K562 (cell line): ENCODE results near the gene SND1. TPM values are rescaled to one million over a fixed set of nuclear protein-coding genes. Genes with fewer than 3 reads are reported as not detected.
A peak's percentile ranks its signal among the peaks of the same experiment; 100 is the strongest.

ENCODE experiments used
- ATAC-seq: fragments of 200-7000 bp; cut with Tn5 transposase; 3 replicates; pipeline ENCODE4 v1.9.1; 2020; ENCODE audit warnings: moderate library complexity
- BruUV-seq: library from RNA; stranded (reverse); fragments of 400-500 nt; replicated peaks from 2 replicates; lab custom pipeline; 2021; lab: Mats Ljungman, UMichigan
- CTCF ChIA-PET: fragments of 300-600 bp; formaldehyde crosslinking; extraction: SDS; loops from one replicate; lab custom pipeline; 2021; ENCODE audit warnings: low intra/inter-chr PET ratio; lab: Yijun Ruan, JAX
- POLR2A ChIA-PET: fragments of 300-600, 350-650 bp; sonication (Branson Sonifier 250); formaldehyde crosslinking; extraction: SDS; loops from one replicate; lab custom pipeline; 2021; ENCODE audit warnings: antibody characterized with exemption, inconsistent platforms; lab: Yijun Ruan, JAX
- DNase-seq, 4 experiments: peaks; one replicate each; pipeline versions ENCODE4 v3.0.0 to v3.0.0-alpha.2; 2011 to 2018; ENCODE audit warnings: low spot score in 3 of 4, mixed read lengths in 3 of 4; ENCODE audit errors: extremely low read depth in 1 of 4
- FAIRE-seq: peaks from 2 replicates; lab custom pipeline; 2011; peaks lifted over from hg19 to GRCh38; lab: Jason Lieb, UNC
- H2AFZ ChIP-seq: 2 replicates; pipeline ENCODE4 v1.6.0; 2011; ENCODE audit warnings: low read depth, low read length, control low read depth, inconsistent platforms
- H3K27ac ChIP-seq: fragments of 200-600 bp; 3 replicates; pipeline ENCODE4 v1.8.0; 2011; ENCODE audit warnings: low read depth, mild to moderate bottlenecking, control low read depth, inconsistent platforms, low read length, moderate library complexity, mixed read lengths; ENCODE audit errors: extremely low read depth
- H3K27me3 ChIP-seq, 2 experiments: fragments of 300-600 bp in 1 of 2; 2 replicates in 1 of 2; 3 replicates in 1 of 2; pipeline versions ENCODE4 v1.6.0 to v1.8.0; 2011; ENCODE audit warnings: inconsistent platforms in 2 of 2, low read length in 2 of 2, mild to moderate bottlenecking in 1 of 2, mixed read lengths in 1 of 2, moderate library complexity in 1 of 2; ENCODE audit not compliant: control insufficient read depth in 2 of 2, insufficient read depth in 2 of 2
- H3K36me3 ChIP-seq: fragments of 300-600 bp; 3 replicates; pipeline ENCODE4 v1.8.0; 2011; ENCODE audit warnings: mild to moderate bottlenecking, low read length, inconsistent platforms; ENCODE audit not compliant: control insufficient read depth, insufficient read depth
- H3K4me1 ChIP-seq, 2 experiments: fragments of 200-600 bp in 1 of 2; replicated peaks in 1 of 2; 2 replicates in 1 of 2; 3 replicates in 1 of 2; pipeline versions ENCODE4 v1.5.1 to v1.8.0; 2011; ENCODE audit warnings: inconsistent platforms in 2 of 2, low read length in 2 of 2, mild to moderate bottlenecking in 1 of 2, mixed read lengths in 1 of 2, moderate library complexity in 1 of 2; ENCODE audit not compliant: control insufficient read depth in 2 of 2, insufficient read depth in 2 of 2
- H3K4me2 ChIP-seq: 2 replicates; pipeline ENCODE4 v1.6.1; 2011; ENCODE audit warnings: low read length, control low read depth, inconsistent platforms, mixed read lengths; ENCODE audit not compliant: insufficient read depth
- H3K4me3 ChIP-seq: fragments of 200-600 bp; sonication (generic), shearing (Covaris generic); 2 replicates; pipeline ENCODE4 v1.5.1; 2016; ENCODE audit warnings: control low read depth, inconsistent platforms
- H3K79me2 ChIP-seq: fragments of 200-600 bp; 3 replicates; pipeline ENCODE4 v1.8.0; 2011; ENCODE audit warnings: low read length, inconsistent platforms; ENCODE audit not compliant: control insufficient read depth, insufficient read depth
- H3K9ac ChIP-seq, 2 experiments: 2 replicates each; pipeline versions ENCODE4 v1.6.0 to v1.6.1; 2011; ENCODE audit warnings: low read depth in 2 of 2, low read length in 2 of 2, control low read depth in 1 of 2, inconsistent platforms in 1 of 2, mild to moderate bottlenecking in 1 of 2, mixed read lengths in 1 of 2; ENCODE audit not compliant: insufficient read depth in 1 of 2
- H3K9me1 ChIP-seq: one replicate; pipeline ENCODE4 v1.6.0; 2011; ENCODE audit warnings: inconsistent platforms, mild to moderate bottlenecking, low read length, moderate library complexity; ENCODE audit not compliant: control insufficient read depth, insufficient read depth
- H3K9me3 ChIP-seq: replicated peaks from 2 replicates; pipeline ENCODE4 v1.5.1; 2011; ENCODE audit warnings: low read depth, low read length, inconsistent platforms; ENCODE audit not compliant: control insufficient read depth, insufficient read depth
- H4K20me1 ChIP-seq: replicated peaks from 2 replicates; pipeline ENCODE4 v1.6.1; 2011; ENCODE audit warnings: low read length, inconsistent platforms, mixed read lengths; ENCODE audit not compliant: control insufficient read depth, insufficient read depth
- ARHGAP35 ChIP-seq: fragments of 450-650 bp; IDR thresholded peaks from 2 replicates; pipeline ENCODE4 v1.6.1; 2018; ENCODE audit not compliant: partially characterized antibody
- LARP7 ChIP-seq: fragments of 450-650 bp; IDR thresholded peaks from 2 replicates; pipeline ENCODE4 v1.6.1; 2016
- MEIS2 ChIP-seq: fragments of 450-650 bp; IDR thresholded peaks from 2 replicates; pipeline ENCODE4 v1.6.1; 2014; ENCODE audit warnings: mild to moderate bottlenecking; ENCODE audit not compliant: partially characterized antibody
- PBX2 ChIP-seq, 2 experiments: IDR thresholded peaks in 1 of 2; conservative IDR thresholded peaks in 1 of 2; 2 replicates each; pipeline ENCODE4 v1.6.1; 2016; ENCODE audit warnings: low read depth in 2 of 2, mild to moderate bottlenecking in 1 of 2, missing compliant biosample characterization in 1 of 2, missing genetic modification characterization in 1 of 2, moderate library complexity in 1 of 2
- STAG1 ChIP-seq: sonication (generic); formaldehyde crosslinking; IDR thresholded peaks from 2 replicates; pipeline ENCODE4 v1.5.0; 2020; ENCODE audit warnings: missing genetic modification reagents, borderline replicate concordance
- WGBS: fragments of 100-300 bp; shearing (Covaris generic); methylation state at CpG from one replicate; pipeline ENCODE4 v1.1.6; 2016; ENCODE audit warnings: low coverage, mixed read lengths; ENCODE audit not compliant: insufficient coverage; ENCODE audit errors: missing lambda C conversion rate; 5-methylcytosine and 5-hydroxymethylcytosine counted together
- in situ Hi-C: fragments of 300-500 bp; cut with MboI; formaldehyde crosslinking; loops from 4 replicates; pipeline ENCODE4 v1.15.0; 2018; ENCODE audit warnings: inconsistent platforms, mixed read lengths
- intact Hi-C: fragments of 100-400 bp; cut with micrococcal nuclease; formaldehyde crosslinking; loops from 2 replicates; pipeline ENCODE4 v1.14.2; 2022
- polyA plus RNA-seq, 8 experiments: library from polyadenylated mRNA; depleted of rRNA in 4 of 8; stranded (reverse) in 5 of 8; unstranded in 3 of 8; fragments of >200 nt; fragmentation: Nextera tagmentation in 2 of 8; fragmentation: Illumina TruSeq in 1 of 8; extraction: Ambion mirVana in 2 of 8; extraction: Trizol in 1 of 8; gene quantifications; 2 replicates each; pipeline versions ENCODE4 v1.2.1 to v1.2.3, GENCODE V29; 2011 to 2014; ENCODE audit warnings: inconsistent platforms in 1 of 8, missing spikeins in 1 of 8
- total RNA-seq, 7 experiments: library from RNA; depleted of rRNA in 6 of 7; stranded (reverse); fragments of >200 nt in 6 of 7; fragmentation: Illumina TruSeq in 2 of 7; extraction: Trizol in 2 of 7; gene quantifications; 2 replicates each; pipeline versions ENCODE4 v1.2.1 to v1.2.3, GENCODE V29; 2011 to 2021; ENCODE audit warnings: low replicate concordance in 1 of 7

Gene SND1
- total and polyA plus RNA-seq, 9 of the 15 experiments (the other 6 are each of a cell fraction or from before 2014, with no cell fraction given), result 46.5 to 307 (median 191) TPM

GRCh38 chr7:127859330-127859729, 207.3 kb downstream of the SND1 start:
- Histone ChIP-seq H3K9me3 (no peaks in the 10 kb centered on the region), H3K9ac (no peak overlapping the region), H3K9me1 (no peaks in the 10 kb centered on the region), H3K27me3 (no peaks in the 10 kb centered on the region)
- CTCF ChIA-PET, result no interaction called here
- intact Hi-C loops, result no loop called here
- DNase-seq (no peak), ATAC-seq (no peak), FAIRE-seq (no peak)
- no TSS peak for BruUV-seq
- TF ChIP-seq ARHGAP35, result no peak
- TF ChIP-seq, all 486 proteins: peak for 0
- Histone ChIP-seq H4K20me1 (no peaks in the 10 kb centered on the region), H2AFZ (no peak overlapping the region), H3K27ac (no peak overlapping the region), H3K4me2 (no peak overlapping the region), H3K36me3 (peaks cover 53% of the 10 kb centered on the region; the same call in 2 of the 3 replicates), H3K4me3 (no peak overlapping the region), H3K79me2 (peaks cover 15% of the 10 kb centered on the region; the same call in 1 of the 3 replicates), H3K4me1 (peaks cover 4 to 8% of the 10 kb centered on the region in 2 experiments; a peak in 4 of 5 replicates)
- in situ Hi-C loops, result no loop called here
- POLR2A ChIA-PET, result interaction anchor here (1.0 to 1.6 kb wide), 4 partner anchors 12 to 27 kb away, joined by 3 to 4 read pairs (median 3); no protein-coding TSS in a partner anchor
- 0% methylated on average over 1 of the region's 1 CpG for WGBS

- DNase-seq (no peak), ATAC-seq (no peak)
- no peak overlapping the region for H3K27ac ChIP-seq
- no peaks in the 10 kb centered on the region for H3K27me3 ChIP-seq
- intact Hi-C loops (no loop called here), in situ Hi-C loops (no loop called here)
- no TSS peak for BruUV-seq
- TF ChIP-seq LARP7 (no peak), PBX2 (CRISPR knock-in tag; IDR thresholded peaks at IDR 0.05; ENCODE audit: low read depth) (no peak), PBX2 (tag; conservative IDR thresholded peaks at IDR 0.05; ENCODE audit: low read depth) (peak; percentile 23; the same call in 1 of the 2 replicates), MEIS2 (peak; percentile 18), STAG1 (no peak)
- TF ChIP-seq, all 486 proteins: peak for 2
- no peaks in the 10 kb centered on the region for H3K9me3 ChIP-seq
- no peak overlapping the region for H3K4me2 ChIP-seq
- no peak for FAIRE-seq
- ChIA-PET POLR2A (interaction anchor here (0.5 to 1.9 kb wide), 2 partner anchors 13 to 1694 kb away, joined by 3 to 4 read pairs; no protein-coding TSS in a partner anchor), CTCF (no interaction called here)
- no peak overlapping the region for H3K4me3 ChIP-seq
- H2AFZ ChIP-seq, result no peak overlapping the region
- no peak overlapping the region for H3K9ac ChIP-seq
- peaks cover 6% of the 10 kb centered on the region for H3K9me1 ChIP-seq
- whole genome bisulfite sequencing, result 76% methylated on average over 5 of the region's 5 CpGs
- H3K36me3 ChIP-seq, result peaks cover 61% of the 10 kb centered on the region
- peaks cover 3 to 4% of the 10 kb centered on the region in 2 experiments; a peak in 1 of 5 replicates for H3K4me1 ChIP-seq
- H3K79me2 ChIP-seq, result peaks cover 19% of the 10 kb centered on the region; the same call in 2 of the 3 replicates
- H4K20me1 ChIP-seq, result no peaks in the 10 kb centered on the region
These were observed 210.5 kb downstream of the SND1 start for GRCh38 chr7:127862525-127862924.
